GM23248 (cell line): ENCODE data around the gene SPATS1.

Source experiments
- EZH2 ChIP-seq: fragments of 200-600 bp; sonication (generic); IDR thresholded peaks from 2 replicates; pipeline ENCODE4 v1.6.1; 2018; ENCODE audit warnings: antibody characterized with exemption, mild to moderate bottlenecking; ENCODE audit not compliant: insufficient read depth, poor library complexity, severe bottlenecking
- EZH2phosphoT487 ChIP-seq: fragments of 200-600 bp; sonication (generic); IDR thresholded peaks from 2 replicates; pipeline ENCODE4 v1.6.1; 2018; ENCODE audit warnings: antibody characterized with exemption, moderate library complexity, mild to moderate bottlenecking, low read depth; ENCODE audit not compliant: insufficient read depth

DNA sequence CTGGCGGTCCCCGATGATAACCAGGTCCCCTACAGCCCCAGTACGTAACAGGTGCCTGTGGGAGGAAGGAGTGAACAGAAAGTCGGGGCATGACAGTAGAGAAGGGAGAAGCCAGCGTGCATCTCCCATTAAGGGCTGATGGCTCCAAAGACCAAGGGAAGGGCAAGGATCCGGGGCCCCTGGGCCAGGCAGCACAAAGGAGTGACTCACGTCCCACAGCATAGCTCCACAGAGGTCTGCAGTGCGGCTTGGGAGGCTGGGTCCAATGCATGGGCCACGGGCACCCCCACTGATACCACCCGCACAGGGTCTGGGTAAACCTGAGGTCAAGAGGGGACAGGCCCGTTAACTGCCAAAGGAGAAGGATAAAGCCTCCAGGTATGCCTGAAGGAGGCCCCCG lies 39.6 kb upstream of the SPATS1 start:
- TF ChIP-seq EZH2phosphoT487 (no peak), EZH2 (no peak)
